Loucy (cell line): Measurements from ENCODE around the gene FIGN.

ENCODE experiments used
- H2AFZ ChIP-seq: fragments of 200-600 bp; sonication (generic); 2 replicates; pipeline ENCODE4 v1.6.0; 2016; ENCODE audit warnings: antibody characterized with exemption, mild to moderate bottlenecking, low read length, moderate library complexity
- H3F3A ChIP-seq: fragments of 200-600 bp; 2 replicates; pipeline ENCODE4 v1.6.0; 2016; ENCODE audit warnings: antibody characterized with exemption, low read depth, mild to moderate bottlenecking
- H3K27me3 ChIP-seq: fragments of 200-600 bp; sonication (generic); 2 replicates; pipeline ENCODE4 v1.6.1; 2014; ENCODE audit warnings: low read length, mild to moderate bottlenecking; ENCODE audit not compliant: insufficient read depth, poor library complexity, severe bottlenecking
- H3K36me3 ChIP-seq: fragments of 200-600 bp; sonication (generic); 2 replicates; pipeline ENCODE4 v1.6.1; 2016; ENCODE audit warnings: low read length; ENCODE audit not compliant: insufficient read depth
- H3K4me1 ChIP-seq: fragments of 200-600 bp; sonication (generic); 2 replicates; pipeline ENCODE4 v1.5.1; 2014; ENCODE audit warnings: low read length, mild to moderate bottlenecking; ENCODE audit not compliant: insufficient read depth, poor library complexity, severe bottlenecking
- H3K4me2 ChIP-seq: fragments of 200-600 bp; sonication (generic); 2 replicates; pipeline ENCODE4 v1.6.0; 2014; ENCODE audit warnings: antibody characterized with exemption, low read length, low read depth, mild to moderate bottlenecking; ENCODE audit not compliant: poor library complexity, severe bottlenecking
- H3K4me3 ChIP-seq: fragments of 200-600 bp; sonication (generic); 2 replicates; pipeline ENCODE4 v1.5.1; 2014; ENCODE audit warnings: low read length, mild to moderate bottlenecking, mixed read lengths; ENCODE audit not compliant: poor library complexity, severe bottlenecking
- H3K79me2 ChIP-seq: fragments of 200-600 bp; sonication (generic); 2 replicates; pipeline ENCODE4 v1.6.1; 2014; ENCODE audit warnings: low read length; ENCODE audit not compliant: insufficient read depth
- H3K9ac ChIP-seq: fragments of 200-600 bp; sonication (generic); 2 replicates; pipeline ENCODE4 v1.6.0; 2014; ENCODE audit warnings: mild to moderate bottlenecking, low read depth, low read length, moderate library complexity; ENCODE audit not compliant: poor library complexity, severe bottlenecking
- H3K9me2 ChIP-seq: fragments of 200-600 bp; sonication (generic); replicated peaks from 2 replicates; pipeline ENCODE4 v1.6.1; 2016; ENCODE audit warnings: low read depth, low read length, mixed read lengths
- H3K9me3 ChIP-seq: fragments of 200-600 bp; sonication (generic); 2 replicates; pipeline ENCODE4 v1.6.1; 2014; ENCODE audit warnings: mild to moderate bottlenecking, antibody characterized with exemption, low read length, low read depth; ENCODE audit not compliant: insufficient read depth
- H4K20me1 ChIP-seq: fragments of 200-600 bp; sonication (generic); 2 replicates; pipeline ENCODE4 v1.6.0; 2014; ENCODE audit warnings: antibody characterized with exemption, low read length, mild to moderate bottlenecking; ENCODE audit not compliant: insufficient read depth, poor library complexity, severe bottlenecking
- CTCF ChIP-seq: fragments of 200-600 bp; sonication (generic); conservative IDR thresholded peaks from 2 replicates; pipeline ENCODE4 v1.5.1; 2014; ENCODE audit warnings: mild to moderate bottlenecking, antibody characterized with exemption, low read length
- EZH2phosphoT487 ChIP-seq: fragments of 200-600 bp; IDR thresholded peaks from 2 replicates; pipeline ENCODE4 v1.6.1; 2018; ENCODE audit warnings: antibody characterized with exemption, mild to moderate bottlenecking, moderate library complexity, borderline replicate concordance

The FIGN gene

GRCh38 chr2:163773276-163773675 lies 37.5 kb upstream of the FIGN start:
- no peaks in the 10 kb centered on the region for H3K4me1 ChIP-seq
- no peaks in the 10 kb centered on the region for H3K36me3 ChIP-seq
- H3K4me3 ChIP-seq, result no peak overlapping the region
- no peaks in the 10 kb centered on the region for H3K9me2 ChIP-seq
- no peaks in the 10 kb centered on the region for H3K27me3 ChIP-seq
- TF ChIP-seq CTCF (no peak), EZH2phosphoT487 (no peak)
- H3K79me2 ChIP-seq, result no peaks in the 10 kb centered on the region
- no peak overlapping the region for H3K4me2 ChIP-seq
- no peaks in the 10 kb centered on the region for H4K20me1 ChIP-seq
- no peak overlapping the region for H3K9ac ChIP-seq
- H3K9me3 ChIP-seq, result no peaks in the 10 kb centered on the region
- no peak overlapping the region for H2AFZ ChIP-seq
- no peaks in the 10 kb centered on the region for H3F3A ChIP-seq

- Histone ChIP-seq H3K9ac (no peak overlapping the region), H3K36me3 (no peaks in the 10 kb centered on the region), H3K4me1 (no peaks in the 10 kb centered on the region), H3K9me2 (no peaks in the 10 kb centered on the region), H3K4me2 (no peak overlapping the region), H3K27me3 (no peaks in the 10 kb centered on the region), H3F3A (no peaks in the 10 kb centered on the region), H3K4me3 (no peak overlapping the region), H4K20me1 (no peaks in the 10 kb centered on the region), H3K79me2 (no peaks in the 10 kb centered on the region), H2AFZ (no peak overlapping the region), H3K9me3 (no peaks in the 10 kb centered on the region)
- TF ChIP-seq CTCF (no peak), EZH2phosphoT487 (no peak)
These were observed 35.8 kb upstream of the FIGN start for GRCh38 chr2:163771596-163771995.

DNA sequence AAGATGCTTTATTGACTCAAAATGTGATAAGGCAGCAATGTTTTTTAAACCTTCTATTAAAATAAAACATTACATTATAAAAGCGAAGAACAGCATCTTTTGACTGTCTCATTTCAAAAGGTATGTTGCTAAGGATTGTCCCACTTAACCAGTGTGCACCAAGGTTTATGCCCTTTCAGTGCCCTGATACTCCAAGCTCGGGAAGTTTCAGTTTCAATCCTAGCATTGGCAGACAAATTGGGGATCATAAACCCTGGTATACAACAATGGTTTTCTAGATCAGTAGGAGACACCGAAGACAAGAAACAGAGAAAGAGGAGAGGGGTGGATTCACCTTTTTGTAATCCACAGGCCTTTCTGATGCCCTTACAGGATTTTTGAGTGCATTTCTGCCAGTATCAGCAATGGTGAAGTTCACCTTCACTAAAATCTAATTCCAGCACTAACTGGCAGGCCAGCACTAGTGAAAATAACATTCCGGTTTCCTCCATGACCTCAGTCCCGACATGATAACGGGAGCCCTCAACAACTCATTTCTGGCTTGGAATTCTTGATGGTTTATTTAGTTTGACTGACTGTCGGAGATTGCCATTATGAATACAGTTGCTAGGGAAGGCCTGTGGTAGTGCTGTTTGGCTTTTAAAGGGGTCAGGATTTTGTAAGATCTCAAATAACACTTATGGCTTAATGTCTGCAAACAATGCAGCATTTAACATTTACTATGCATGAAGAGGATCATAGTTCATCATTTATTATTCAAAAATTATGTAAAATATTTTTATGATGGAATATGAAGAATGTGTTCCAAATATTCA lies 33.3 kb upstream of the FIGN start:
- no peaks in the 10 kb centered on the region for H3K36me3 ChIP-seq
- no peak for TF ChIP-seq EZH2phosphoT487
- TF ChIP-seq CTCF, result no peak
- H3K4me2 ChIP-seq, result no peak overlapping the region
- no peaks in the 10 kb centered on the region for H4K20me1 ChIP-seq
- H3K9ac ChIP-seq, result no peak overlapping the region
- H3K79me2 ChIP-seq, result no peaks in the 10 kb centered on the region
- no peaks in the 10 kb centered on the region for H3F3A ChIP-seq
- H3K4me3 ChIP-seq, result no peak overlapping the region
- H3K27me3 ChIP-seq, result no peaks in the 10 kb centered on the region
- no peaks in the 10 kb centered on the region for H3K4me1 ChIP-seq
- no peak overlapping the region for H2AFZ ChIP-seq
- no peaks in the 10 kb centered on the region for H3K9me2 ChIP-seq
- no peaks in the 10 kb centered on the region for H3K9me3 ChIP-seq
